GM21515 (cell line): ENCODE measurements around the gene LRRC7.

Source experiments
- ATAC-seq: cut with Tn5 transposase; IDR thresholded peaks from one replicate; pipeline ENCODE4 v1.9.1; 2021; ENCODE audit not compliant: unreplicated experiment

The LRRC7 gene

DNA sequence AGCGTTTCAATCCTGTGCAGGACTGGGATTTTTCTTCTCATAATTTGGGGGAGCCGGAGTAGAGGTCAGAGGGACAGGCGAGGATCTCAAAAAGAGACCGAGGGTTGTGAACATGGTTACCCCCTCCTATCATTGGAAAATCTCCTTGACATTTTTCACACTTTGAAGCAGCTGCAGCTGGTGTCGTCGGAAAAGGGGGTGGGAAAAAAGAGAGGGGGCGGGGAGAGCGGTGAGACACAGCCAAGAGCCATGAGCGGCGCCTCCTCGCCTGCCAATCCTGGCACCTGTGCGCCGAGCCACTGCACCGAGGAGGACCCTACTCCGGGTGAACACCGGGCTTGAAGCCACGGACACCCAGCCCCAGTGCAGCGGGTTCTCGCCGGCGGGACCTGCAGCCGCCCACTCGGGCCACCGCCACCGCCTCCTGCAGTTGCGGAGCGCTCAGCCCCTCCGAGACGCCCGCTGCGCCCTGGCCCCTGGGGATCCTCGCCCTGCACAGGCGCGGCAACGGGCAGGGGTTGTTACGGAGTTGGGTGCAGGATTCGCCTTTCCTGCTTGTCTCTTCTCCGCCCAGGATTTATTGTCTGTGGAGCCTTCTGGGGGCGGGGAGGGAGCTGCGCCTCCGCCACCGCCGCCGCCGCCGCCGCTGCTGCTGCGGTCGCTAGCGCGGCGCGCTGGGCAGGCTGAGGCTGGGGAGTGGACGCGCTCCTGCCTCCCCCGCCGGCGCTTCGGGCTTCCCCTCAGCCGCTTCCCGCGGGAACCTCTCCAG is at the start of gene LRRC7:
LRRC7 (plus strand) TSS at position 271 of the 769 bp plus-strand sequence. CDS start 718 bp downstream, outside the sequence.
- no peak for ATAC-seq

DNA sequence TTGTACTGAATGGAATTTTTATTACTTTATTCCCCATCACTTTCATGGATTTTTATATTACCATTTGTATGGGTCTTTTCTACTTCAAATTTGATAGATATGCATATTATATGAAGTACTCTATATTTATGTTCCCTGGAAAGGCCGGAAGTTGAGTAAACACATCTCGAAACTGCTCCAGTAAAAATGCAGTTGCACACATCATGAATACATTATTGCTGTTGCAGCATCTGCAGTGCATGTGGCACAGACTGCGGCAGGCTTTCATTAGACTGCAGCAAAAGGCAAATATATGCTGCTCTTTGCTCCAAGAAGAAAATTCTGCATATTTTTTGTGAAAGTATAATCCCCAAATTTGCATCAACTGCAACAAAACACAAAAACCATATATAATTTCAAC is 48.7 kb upstream of the LRRC7 start:
- ATAC-seq, result no peak

DNA sequence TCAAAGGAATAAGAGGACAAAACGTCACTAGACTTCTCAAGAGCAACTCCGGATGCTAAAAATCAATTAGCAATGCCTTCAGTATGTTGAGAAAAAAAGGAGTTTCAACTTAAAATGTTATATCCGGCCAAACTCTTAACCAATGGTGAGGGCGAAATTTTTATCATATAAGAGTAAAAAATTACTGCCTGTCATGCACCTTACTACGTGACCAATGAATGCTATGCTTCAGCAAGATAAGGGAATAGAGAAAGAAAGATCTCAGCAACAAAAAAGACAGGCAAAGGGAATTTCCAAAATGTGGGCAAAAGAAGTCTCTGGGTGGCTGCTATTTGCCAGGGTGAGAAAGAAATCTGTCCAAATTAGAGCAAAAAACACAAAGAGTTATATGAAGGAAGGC is 47.4 kb upstream of the LRRC7 start:
- no peak for ATAC-seq

DNA sequence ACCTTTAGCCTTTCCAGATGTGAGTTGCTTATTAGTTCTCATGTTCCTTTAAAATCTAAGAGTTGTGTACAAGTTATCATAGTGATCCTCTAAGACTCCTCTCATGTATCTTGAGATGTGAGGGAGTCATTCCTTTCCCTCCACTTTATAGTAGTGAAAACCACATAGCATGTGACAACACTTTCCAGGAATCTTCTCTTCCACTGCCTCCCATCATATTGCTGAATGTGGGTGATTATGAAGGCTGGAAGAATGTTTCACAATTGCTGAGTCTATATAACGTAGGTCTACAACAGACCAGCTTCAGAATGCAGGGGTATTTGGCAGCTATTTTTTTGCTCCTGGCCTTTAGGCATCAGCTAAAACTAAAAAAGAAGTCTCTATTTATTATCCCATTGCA is 44.7 kb upstream of the LRRC7 start:
- ATAC-seq, result no peak

DNA sequence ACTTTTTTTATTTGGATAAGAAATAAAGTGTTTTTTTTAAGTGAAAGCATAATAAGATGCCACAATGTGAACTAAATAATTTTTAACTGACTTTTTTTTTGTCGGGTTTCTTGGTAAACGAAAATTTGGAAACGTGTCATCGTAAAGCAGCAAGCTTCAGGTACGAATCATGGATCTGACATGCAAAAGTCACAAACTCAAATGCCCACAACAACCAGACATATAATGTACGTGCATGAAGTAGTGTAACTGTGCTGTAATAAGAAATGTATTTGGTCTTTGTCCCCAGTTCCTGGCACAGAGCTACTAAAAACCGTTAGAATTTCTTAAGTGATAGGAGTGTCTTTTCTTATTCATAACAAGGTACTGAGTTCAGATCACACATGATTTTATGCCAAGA is 44.3 kb upstream of the LRRC7 start:
- ATAC-seq, result no peak

DNA sequence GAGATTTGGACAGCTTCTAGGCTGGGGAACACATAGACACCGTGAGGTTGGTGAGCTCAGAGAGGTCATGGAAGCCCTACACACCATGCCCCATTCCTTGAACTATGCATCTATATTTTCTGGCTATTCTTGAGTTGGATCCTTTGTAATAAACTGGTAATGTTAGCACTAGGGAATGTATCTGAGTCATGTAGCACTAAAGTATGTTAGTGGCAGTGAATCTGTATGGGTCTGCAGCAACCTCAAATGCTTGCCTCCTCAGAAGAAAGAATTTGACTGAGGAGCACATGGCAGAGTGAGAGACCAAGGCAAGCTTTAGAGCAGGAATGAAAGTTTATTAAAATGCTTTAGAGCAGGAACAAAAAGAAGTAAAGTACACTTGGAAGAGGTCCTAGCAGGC is 43.7 kb upstream of the LRRC7 start:
- ATAC-seq, result no peak

DNA sequence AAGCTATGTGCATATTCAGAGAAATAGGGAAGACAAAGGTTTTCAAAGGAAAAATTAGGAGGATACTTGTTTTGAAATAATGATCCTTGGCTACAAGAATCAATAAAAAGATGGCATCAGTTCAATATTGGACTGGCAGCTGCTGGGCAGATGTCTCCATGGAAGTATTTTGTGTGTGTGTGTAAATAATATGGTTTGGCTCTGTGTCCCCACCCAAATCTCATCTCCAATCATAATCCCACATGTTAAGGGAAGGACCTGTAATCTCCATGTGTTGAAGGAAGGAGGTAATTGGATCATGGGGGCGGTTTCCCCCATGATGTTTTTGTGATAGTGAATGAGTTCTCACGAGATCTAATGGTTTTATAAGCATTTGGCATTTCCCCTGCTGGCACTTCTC is 40.4 kb upstream of the LRRC7 start:
- ATAC-seq, result no peak

DNA sequence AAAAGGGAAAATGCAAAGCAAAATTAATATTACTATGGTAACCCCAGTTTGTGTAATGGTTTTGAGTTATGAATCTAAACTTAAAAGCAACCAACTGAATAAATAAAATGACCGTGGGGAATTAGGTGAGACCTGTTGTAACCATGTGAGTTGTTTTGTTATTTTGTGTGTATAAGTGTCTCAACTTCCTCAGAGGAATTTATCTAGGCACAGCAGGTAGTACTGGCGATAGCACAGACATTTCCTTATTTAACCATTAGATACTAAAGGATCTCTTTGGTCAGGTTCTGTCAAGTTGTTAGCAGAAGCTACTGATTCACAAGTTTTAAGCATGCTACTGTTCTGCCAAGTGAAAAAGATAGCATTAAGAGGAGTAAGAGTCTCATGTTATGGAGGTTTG is 39.3 kb upstream of the LRRC7 start:
- ATAC-seq, result no peak

DNA sequence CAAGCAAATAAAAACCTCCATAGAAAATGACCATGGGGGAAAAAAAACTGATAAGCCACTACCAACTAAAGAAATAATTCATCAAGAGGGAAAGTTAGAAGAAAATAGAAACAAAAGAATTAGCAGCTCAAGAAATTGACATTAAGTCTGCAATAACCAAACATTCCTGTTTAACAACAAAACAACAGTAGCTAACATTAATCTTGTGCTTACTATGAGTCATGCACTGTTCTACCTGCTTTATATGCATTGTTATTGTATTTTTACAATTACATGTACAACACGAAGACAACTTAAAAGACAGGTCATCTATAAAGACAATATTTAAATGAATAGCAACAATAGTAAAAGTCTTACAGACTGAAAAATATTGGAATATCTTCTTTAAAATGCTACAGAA is 34.4 kb upstream of the LRRC7 start:
- no peak for ATAC-seq

DNA sequence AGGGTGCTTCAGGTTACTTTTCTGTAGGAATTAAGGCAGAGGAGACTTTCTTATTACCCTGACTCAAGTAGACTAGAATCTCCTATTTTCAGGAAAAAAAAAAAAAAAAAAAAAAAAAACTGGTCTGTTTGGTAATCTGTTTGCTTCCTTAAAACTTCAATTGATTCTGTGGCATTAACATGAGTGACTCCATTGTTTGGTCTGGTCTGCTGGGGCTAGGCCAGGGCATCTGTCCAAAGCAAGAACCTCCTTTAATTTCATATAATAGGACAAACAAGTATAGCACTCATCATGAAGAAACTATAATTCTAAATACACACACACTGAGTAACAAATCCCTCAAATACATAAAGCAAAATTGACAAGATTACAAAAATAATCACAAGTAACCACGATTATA is 32.9 kb upstream of the LRRC7 start:
- no peak for ATAC-seq

DNA sequence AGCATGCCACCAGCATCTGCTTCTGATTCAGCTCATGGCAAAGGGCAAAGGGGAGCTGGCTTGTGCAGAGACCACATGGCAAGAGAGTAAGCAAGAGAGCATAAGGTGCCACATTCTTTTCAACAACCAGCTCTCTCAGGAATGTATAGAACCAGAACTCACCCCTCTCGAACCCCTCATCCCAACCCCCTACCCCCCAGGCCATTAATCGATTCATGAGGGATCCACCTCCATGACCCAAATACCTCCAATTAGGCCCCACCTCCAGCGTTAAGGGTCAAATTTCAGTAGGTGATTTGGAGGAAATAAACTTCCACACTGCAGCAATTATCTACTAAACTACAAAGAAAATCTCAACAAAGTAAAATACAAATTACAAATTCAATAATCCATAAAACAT is 32.2 kb upstream of the LRRC7 start:
- ATAC-seq, result no peak

DNA sequence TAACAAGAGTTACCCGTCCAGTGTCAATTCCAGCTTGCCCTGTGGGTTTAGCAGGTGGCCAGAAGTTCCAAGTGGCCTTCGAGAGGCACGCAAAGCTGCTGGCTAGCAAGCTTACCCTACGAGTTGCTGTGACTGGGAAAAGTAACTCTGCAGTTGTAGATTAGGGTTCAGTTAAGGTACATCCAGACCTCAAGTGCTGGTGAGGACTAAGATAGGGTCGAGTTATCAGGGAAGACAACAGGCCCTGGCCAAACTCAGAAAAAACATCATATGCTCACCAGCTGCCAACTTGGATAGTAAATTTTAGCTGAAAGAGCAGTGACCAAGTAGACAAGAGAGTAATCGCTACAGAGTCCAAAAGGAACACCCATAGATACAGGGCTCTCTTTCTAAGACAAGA is 27.7 kb upstream of the LRRC7 start:
- ATAC-seq, result no peak

DNA sequence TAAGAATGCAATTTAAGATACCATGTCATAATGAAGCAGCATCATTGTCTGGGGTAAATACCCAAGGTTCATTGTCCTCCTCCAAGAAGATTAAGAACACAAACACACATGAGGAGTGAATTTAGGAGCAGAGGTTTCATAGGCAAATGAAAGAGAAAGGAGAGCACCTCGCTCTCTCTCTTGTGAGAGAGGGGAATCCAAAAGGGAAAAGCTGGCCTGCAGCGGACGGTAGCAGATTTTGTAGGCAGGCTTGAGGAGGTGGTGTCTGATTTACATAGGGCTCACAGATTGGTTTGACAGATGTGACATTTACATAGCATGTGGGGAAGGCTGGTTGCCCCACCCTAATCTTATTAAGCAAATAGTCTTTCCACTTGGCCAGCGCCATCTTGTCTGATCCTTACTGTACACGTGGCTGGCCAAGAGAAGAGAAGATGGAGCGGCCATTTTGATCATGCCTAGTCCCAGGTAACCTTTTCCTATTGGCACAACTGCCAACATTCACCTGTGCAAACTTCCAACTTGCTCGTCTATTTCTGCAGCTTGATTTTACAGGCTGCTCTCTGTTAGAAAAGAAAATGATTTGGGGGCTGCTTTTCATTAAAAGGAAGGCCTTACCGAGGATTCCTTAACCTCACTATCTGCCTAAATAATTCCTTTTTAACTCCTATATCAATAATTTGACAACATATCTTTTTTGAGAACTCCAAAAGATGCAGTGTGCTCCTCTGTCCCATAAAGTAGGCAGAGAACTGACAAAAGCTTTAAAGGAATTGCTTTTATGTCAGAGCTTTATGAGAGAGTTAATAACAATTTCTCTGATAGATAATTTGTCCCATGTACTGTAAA is 16.0 kb upstream of the LRRC7 start:
- ATAC-seq, result no peak

DNA sequence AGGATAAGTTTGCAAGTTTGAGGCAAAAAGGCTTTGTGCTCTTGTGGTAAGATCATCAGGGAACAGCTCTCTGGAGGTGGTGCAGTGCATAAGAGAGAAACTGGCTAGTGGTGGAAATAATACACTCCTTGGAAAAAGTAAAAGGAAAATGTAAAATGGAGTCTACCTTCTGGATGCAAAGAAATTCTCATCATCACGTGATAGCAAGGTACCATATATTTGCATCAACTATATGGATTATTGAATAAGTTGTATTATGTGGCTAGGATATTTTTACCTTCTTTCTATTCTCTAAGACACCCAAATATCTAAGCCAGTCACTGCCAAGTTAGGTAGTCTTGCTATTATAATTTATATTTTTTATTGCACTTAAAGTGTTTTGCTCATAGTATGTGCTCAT is 14.0 kb upstream of the LRRC7 start:
- no peak for ATAC-seq

DNA sequence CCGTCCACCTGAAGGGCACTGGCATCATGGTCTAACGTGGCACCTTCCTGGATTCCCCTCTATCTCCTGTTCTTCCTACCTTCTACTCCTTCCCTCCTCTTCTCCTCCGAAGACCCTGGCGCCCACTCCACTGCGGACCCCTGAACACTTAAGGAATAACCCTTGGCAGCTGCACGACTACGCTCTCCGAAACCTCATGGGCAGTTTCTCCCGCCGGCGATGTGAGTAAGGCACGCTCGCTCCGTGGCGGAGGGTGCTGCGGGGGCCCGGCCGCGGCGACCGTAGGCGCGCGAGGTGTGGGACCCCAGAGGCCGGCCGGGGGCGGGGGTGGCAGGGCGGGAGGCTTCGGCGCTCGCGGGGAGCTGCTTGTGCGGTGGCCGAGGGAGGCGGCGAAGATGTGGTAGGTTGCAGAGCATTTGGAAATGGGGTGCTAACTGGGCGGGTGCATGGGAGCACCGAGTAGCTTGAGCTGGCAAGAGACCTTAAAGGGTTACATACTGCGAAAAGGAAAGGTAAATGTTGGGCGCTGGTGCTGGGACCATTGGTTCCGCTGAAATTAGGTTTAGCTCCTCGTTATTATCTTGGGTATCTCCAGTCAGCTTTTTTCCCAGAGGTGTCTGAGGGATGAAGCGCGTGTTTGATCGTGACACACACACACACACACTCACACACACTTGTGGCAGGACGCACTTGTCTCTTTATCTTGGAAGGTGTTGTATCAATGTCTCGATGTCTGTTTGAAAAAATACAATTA is 876 bp downstream of the LRRC7 start:
- ATAC-seq, result no peak

DNA sequence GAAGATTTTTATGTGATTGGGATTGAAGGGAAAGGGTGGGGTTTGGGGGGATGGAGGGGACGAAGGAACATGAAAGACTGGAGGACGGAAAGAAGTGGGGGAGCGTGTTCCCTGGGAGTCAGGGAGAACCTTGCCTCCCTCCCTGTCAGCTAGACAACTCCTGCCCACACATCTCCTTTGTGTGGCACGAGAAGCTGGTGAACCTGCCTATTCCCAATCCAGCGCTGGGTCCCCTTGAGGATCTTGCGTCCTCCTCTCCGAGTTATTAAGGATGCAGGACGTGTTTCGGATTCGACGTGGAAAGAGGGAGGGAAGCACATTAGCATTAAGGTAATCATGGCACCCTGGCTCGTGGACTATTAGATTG is 1.4 kb downstream of the LRRC7 start:
- no peak for ATAC-seq

DNA sequence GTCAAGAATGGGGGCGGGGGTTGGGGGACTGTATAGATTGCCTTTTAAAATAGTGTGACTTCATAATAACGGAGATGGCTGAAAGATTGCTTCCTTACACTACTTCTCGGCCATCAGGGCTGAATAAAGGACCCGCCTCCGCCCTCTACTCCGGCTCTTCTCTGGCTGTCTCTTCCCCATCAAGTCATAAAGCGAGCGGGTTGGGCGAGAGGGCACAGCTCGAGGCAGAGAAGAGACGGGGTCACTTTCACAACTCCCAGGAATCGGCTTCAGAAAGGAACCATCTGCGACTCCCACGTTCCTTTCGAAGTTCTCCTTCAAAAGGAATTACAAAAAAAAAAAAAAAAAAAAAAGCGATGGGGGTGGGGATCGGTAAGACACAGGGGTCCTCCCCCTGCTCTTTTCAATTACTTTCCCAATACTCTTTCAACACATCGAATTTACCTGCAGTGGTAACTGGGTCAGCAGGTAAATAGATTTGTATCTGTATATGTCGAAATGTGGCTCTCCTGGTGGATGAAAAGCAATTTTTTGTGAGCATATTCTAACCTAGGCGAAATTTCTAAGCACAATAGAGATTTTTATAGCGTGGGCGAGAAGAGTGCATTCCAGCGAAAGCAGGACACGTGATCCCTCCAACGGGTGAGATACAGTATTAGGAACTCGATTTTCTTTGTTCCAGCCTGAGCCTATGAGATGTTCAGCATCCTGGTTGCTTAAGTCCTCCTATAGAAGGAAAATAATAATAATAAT is 2.0 kb downstream of the LRRC7 start:
- no peak for ATAC-seq

DNA sequence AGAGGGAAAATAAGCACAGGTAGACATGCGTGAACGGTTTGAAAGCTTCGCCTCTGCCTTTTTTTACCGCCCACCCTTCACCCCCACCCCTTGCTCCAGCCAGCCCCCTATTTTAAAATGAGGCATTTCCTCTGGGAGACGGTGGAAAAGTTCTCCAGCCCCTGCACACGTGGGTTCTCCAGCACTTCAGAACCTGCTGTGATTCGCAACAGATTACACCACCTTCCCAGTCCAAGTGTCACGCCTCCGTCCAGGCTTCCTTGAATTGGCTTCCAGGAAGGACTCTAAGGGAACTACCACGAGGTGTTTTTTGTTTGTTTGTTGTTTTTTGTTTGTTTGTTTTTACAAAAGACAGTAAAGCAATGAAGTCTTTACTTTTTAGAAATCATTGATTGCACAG is 2.6 kb downstream of the LRRC7 start:
- no peak for ATAC-seq

DNA sequence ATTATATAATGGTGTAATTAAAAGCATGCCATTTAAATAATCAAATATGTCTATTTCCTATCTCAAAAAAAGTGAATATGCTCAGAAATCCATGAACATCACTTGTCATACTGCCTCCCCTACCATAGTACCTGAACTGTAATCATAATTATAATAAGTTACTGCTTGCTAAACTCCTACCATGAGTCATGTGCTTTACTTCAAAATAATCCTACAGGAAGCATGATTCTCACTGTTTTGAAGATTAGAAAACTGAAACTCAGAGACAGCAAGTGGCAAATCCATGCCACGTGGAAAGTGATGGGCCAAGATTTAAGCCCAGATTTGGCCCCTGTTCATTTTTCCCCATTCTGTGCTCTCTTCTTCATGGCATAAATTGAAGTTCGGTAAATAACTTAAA is 5.2 kb downstream of the LRRC7 start:
- ATAC-seq, result no peak

DNA sequence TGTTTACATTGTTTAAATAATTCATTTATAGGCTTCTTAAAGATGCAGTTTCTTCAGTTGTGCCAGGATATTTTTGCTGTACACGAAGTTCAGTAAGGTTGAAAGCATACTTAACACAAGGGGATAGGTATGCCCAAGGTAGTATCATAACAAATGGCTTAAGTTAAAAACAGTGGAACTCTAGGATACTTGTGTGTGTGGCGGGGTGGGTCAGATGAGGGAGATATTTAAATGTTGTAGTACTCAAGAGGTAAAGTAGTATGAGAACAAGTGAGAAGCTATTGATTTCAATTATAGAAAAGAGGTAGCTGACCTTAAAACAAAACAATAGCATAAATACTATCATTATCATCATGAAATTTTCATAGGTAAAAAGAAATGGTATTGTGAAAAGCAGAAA is 6.2 kb downstream of the LRRC7 start:
- ATAC-seq, result no peak

DNA sequence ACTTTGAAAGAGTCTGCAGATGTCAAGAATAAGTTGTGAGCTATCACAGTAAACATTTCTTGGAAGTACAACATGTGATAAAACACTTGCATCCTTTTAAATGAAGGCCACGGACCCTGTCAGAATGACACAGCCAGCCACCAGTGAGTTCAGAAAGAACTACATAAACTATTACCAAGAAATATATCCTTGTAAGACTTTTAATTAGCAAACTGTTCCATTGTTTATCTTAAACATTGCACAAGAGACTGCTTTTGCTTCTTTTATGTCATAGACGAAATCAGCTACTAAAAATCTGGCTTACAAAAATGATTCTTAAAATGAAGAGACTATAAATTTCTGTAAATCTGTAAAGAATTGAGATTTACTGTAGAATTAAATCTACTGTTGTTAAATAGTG is 17.9 kb downstream of the LRRC7 start:
- no peak for ATAC-seq
